ENCODE measurements around the gene EGFL8.
A peak's percentile ranks its signal among the peaks of the same experiment; 100 is the strongest.

The EGFL8 gene

DNA sequence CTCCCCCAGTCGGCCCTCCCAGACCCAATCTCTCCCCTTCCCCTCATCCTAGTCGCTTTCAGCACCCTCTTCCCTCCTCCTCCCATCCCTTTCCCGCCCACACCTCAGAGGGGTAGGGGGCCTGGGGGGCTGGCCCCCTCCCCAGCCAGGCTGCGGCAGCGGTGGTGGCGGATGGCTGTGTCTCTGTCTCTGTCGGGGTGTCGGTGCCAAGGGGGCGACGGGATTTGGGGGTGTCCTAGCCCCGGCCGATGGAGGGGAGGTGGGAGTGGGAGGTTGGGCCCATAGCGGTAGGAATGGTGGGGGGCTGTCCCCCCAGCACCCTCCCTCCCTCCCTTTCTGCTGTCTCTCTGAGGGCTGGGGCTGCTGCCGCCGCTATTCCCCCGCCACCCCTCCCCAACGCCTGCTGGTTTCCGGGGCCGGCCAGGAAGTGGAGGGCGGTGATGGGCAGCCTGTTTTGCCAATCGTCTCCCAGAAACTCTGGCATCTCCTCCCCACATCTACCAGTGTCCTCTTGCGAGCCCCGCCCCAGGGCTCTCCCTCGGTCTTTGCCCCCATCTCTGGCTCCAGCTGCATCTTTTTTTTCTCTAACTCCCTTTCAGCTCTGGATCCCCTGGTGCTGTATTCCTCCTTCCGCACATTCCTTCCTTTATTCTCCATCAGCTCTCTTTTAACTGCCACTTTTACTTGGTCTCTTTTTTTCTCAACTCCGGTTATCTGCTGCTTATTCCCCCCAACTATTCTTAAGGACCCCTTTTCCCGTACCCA, 11.5 kb downstream of the EGFL8 start, which contains the start of gene AGPAT1:
TSS of gene AGPAT1 (minus strand) at position 374 of the 765 bp plus-strand sequence. CDS start 4,588 bp downstream, outside the sequence.
- TF ChIP-seq POLR2A (IDR thresholded peaks at IDR 0.05; ENCODE audit: extremely low read depth, insufficient read length) (peak; percentile 43), MYC (IDR thresholded peaks at IDR 0.05; ENCODE audit: low read depth, low read length) (no peak)
- TF ChIP-seq, protein P1, sequence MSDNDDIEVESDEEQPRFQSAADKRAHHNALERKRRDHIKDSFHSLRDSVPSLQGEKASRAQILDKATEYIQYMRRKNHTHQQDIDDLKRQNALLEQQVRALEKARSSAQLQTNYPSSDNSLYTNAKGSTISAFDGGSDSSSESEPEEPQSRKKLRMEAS (IDR thresholded peaks at IDR 0.05; ENCODE audit: low read depth, low read length), result no peak
- TF ChIP-seq, protein P2, sequence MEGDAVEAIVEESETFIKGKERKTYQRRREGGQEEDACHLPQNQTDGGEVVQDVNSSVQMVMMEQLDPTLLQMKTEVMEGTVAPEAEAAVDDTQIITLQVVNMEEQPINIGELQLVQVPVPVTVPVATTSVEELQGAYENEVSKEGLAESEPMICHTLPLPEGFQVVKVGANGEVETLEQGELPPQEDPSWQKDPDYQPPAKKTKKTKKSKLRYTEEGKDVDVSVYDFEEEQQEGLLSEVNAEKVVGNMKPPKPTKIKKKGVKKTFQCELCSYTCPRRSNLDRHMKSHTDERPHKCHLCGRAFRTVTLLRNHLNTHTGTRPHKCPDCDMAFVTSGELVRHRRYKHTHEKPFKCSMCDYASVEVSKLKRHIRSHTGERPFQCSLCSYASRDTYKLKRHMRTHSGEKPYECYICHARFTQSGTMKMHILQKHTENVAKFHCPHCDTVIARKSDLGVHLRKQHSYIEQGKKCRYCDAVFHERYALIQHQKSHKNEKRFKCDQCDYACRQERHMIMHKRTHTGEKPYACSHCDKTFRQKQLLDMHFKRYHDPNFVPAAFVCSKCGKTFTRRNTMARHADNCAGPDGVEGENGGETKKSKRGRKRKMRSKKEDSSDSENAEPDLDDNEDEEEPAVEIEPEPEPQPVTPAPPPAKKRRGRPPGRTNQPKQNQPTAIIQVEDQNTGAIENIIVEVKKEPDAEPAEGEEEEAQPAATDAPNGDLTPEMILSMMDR (IDR thresholded peaks at IDR 0.05; ENCODE audit: low read depth, low read length), result no peak
- peak; percentile 98 for DNase-seq (ENCODE audit: low read depth)
- H3K4me3 ChIP-seq (ENCODE audit: low read depth, low read length), result peak within 1 kb of the TSS; percentile 96

DNA sequence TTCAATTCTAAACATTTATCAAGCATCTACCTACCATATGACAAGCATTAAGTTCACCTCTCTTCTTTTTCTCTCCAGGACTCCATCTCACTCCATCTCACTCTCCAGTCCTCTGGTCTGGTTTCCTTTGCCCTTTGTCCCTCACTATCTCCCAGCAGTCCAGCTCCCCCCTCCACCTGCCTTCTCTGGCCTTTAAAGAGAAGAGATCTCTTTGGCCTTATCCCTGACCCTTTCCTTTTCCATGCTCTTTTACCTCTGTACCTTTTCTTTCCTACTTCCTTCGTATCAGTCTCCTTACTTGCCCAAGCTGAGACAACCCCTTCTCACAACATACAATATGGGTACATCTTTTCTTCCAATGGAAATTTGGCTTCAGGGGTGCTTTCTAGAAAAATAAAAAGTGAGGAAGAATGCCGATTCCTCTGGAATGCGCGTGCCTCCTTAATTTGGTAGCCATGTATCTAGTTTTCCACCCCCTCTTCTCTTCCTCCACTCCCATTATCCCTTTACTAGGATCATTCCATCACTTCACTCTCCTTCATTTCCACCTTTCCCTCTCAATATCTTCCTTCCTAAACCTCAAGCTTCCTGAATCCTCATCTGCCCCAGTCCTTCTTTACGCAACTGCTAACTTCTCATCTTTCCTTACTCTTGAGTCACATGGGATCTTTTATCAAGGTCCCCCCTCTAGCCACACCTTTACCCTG, 12.2 kb downstream of the EGFL8 start:
- peak overlapping the region; percentile 96 for H3K4me3 ChIP-seq (ENCODE audit: low read depth, low read length)
- DNase-seq (ENCODE audit: low read depth), result no peak
- TF ChIP-seq MYC (IDR thresholded peaks at IDR 0.05; ENCODE audit: low read depth, low read length), result no peak
- TF ChIP-seq, protein P2 (IDR thresholded peaks at IDR 0.05; ENCODE audit: low read depth, low read length), result no peak
- no peak for TF ChIP-seq POLR2A (IDR thresholded peaks at IDR 0.05; ENCODE audit: extremely low read depth, insufficient read length)
- TF ChIP-seq, protein P1 (IDR thresholded peaks at IDR 0.05; ENCODE audit: low read depth, low read length), result no peak

- peak overlapping the region; percentile 96 for H3K4me3 ChIP-seq (ENCODE audit: low read depth, low read length)
- DNase-seq (ENCODE audit: low read depth), result peak; percentile 69
- TF ChIP-seq POLR2A (IDR thresholded peaks at IDR 0.05; ENCODE audit: extremely low read depth, insufficient read length), result no peak
- TF ChIP-seq, protein P2 (IDR thresholded peaks at IDR 0.05; ENCODE audit: low read depth, low read length), result no peak
- TF ChIP-seq, protein P1 (IDR thresholded peaks at IDR 0.05; ENCODE audit: low read depth, low read length), result no peak
- TF ChIP-seq MYC (IDR thresholded peaks at IDR 0.05; ENCODE audit: low read depth, low read length), result no peak
Measured at GRCh38 chr6:32177183-32177787, 12.9 kb downstream of the EGFL8 start.

DNA sequence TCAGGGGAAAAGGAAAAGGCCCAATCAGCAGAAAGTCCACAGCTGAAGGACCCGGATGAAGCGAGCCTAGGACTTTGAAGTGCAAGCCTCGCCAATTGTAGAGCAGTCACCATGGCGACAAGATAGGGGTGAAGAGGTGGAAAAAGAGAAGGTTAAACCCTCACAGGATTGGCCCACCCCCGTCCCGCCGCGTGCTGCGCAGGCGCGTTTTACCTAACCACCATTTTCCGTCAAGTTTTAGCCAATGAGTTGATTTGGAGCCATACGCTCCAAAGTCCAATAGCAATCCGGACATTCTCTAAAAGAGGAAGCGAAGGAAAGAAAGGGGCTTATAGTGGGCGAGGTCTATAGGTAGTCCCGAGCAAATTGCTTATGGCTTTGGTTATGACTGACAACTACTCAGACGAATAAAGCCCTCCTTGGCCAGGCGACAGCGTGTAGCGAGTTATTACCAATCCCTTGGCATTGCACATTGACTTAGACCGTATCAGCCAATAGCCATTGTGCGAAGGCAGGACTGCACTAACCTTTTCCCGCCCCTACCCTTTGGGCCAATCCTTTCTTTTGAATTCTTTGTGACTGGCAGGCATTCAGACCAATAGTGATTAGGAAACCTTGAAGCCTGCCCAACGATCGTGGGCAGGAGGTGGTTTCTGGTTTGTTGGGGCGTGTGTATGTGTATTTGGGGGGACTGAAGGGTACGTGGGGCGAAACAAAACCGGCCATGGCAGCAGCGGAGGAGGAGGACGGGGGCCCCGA, 13.6 kb downstream of the EGFL8 start, which contains the start of gene RNF5:
TSS of gene RNF5 (plus strand) at position 618 of the 759 bp plus-strand sequence. CDS start at position 725, 107 bp downstream.
- TF ChIP-seq POLR2A (IDR thresholded peaks at IDR 0.05; ENCODE audit: extremely low read depth, insufficient read length), result peak; percentile 47
- TF ChIP-seq MYC (IDR thresholded peaks at IDR 0.05; ENCODE audit: low read depth, low read length), result peak; percentile 34; the same call in 1 of the 2 replicates
- TF ChIP-seq, protein P1 (IDR thresholded peaks at IDR 0.05; ENCODE audit: low read depth, low read length), result peak; percentile 82
- TF ChIP-seq, protein P2 (IDR thresholded peaks at IDR 0.05; ENCODE audit: low read depth, low read length), result no peak
- DNase-seq (ENCODE audit: low read depth), result peak; percentile 100
- H3K4me3 ChIP-seq (ENCODE audit: low read depth, low read length), result peak within 1 kb of the TSS; percentile 96

Data from NB4 (cell line).